ENCODE data around the gene UBLCP1. TPM values are rescaled to one million over a fixed set of nuclear protein-coding genes. Genes with fewer than 3 reads are reported as not detected.
A peak's percentile ranks its signal among the peaks of the same experiment; 100 is the strongest.

Gene UBLCP1
- total and polyA plus RNA-seq, 2 experiments from 2014 or later, result 24.5 to 39.8 TPM

GRCh38 chr5:159217236-159217635 lies 45.9 kb upstream of the UBLCP1 start:
- Histone ChIP-seq H3K79me2 (ENCODE audit: insufficient read depth) (no peaks in the 10 kb centered on the region), H3F3A (ENCODE audit: insufficient read depth) (no peaks in the 10 kb centered on the region), H3K36me3 (ENCODE audit: low read depth) (no peaks in the 10 kb centered on the region), H4K20me1 (ENCODE audit: insufficient read depth) (no peaks in the 10 kb centered on the region), H2AFZ (no peak overlapping the region), H3K4me2 (ENCODE audit: unreplicated experiment) (no peak overlapping the region), H3K4me3 (no peak overlapping the region), H3K9ac (no peak overlapping the region), H3K9me2 (ENCODE audit: insufficient read depth) (no peaks in the 10 kb centered on the region), H3K27ac (no peak overlapping the region), H3K27me3 (replicated peaks; ENCODE audit: insufficient read depth) (no peaks in the 10 kb centered on the region), H3K4me1 (ENCODE audit: insufficient read depth) (0 out of 2 replicates have a peak, but pooled peaks cover 6% of the 10 kb centered on the region), H3K9me3 (ENCODE audit: low read depth) (no peaks in the 10 kb centered on the region)
- in situ Hi-C loops (cut with MboI), result no loop called here
- no peak for TF ChIP-seq EZH2 (IDR thresholded peaks at IDR 0.05; ENCODE audit: insufficient read depth, poor library complexity, severe bottlenecking)
- TF ChIP-seq EZH2phosphoT487 (IDR thresholded peaks at IDR 0.05; ENCODE audit: insufficient read depth, low read depth), result no peak
- no peak for DNase-seq
- WGBS, 2 experiments (ENCODE audit: low coverage in 1 of 2, low lambda C conversion rate in 2 of 2, missing lambda C conversion rate in 2 of 2), result 73 to 81% methylated on average over 2 of the region's 2 CpGs

- no peak for TF ChIP-seq EZH2 (IDR thresholded peaks at IDR 0.05; ENCODE audit: insufficient read depth, poor library complexity, severe bottlenecking)
- no peak for TF ChIP-seq EZH2phosphoT487 (IDR thresholded peaks at IDR 0.05; ENCODE audit: insufficient read depth, low read depth)
- peak overlapping the region; percentile 35; the same call in 1 of the 2 replicates for H2AFZ ChIP-seq
- H3F3A ChIP-seq (ENCODE audit: insufficient read depth), result no peaks in the 10 kb centered on the region
- H4K20me1 ChIP-seq (ENCODE audit: insufficient read depth), result no peaks in the 10 kb centered on the region
- 49 to 56% methylated on average over 2 of the region's 2 CpGs for WGBS, 2 experiments (ENCODE audit: low coverage in 1 of 2, low lambda C conversion rate in 2 of 2, missing lambda C conversion rate in 2 of 2)
- H3K9ac ChIP-seq, result no peak overlapping the region
- no peaks in the 10 kb centered on the region for H3K79me2 ChIP-seq (ENCODE audit: insufficient read depth)
- no peak overlapping the region for H3K4me2 ChIP-seq (ENCODE audit: unreplicated experiment)
- DNase-seq, result peak; percentile 39
- in situ Hi-C loops (cut with MboI), result no loop called here
- H3K4me1 ChIP-seq (ENCODE audit: insufficient read depth), result 0 out of 2 replicates have a peak, but pooled peaks cover 6% of the 10 kb centered on the region
- no peaks in the 10 kb centered on the region for H3K9me3 ChIP-seq (ENCODE audit: low read depth)
- no peaks in the 10 kb centered on the region for H3K36me3 ChIP-seq (ENCODE audit: low read depth)
- no peak overlapping the region for H3K27ac ChIP-seq
- H3K4me3 ChIP-seq, result no peak overlapping the region
- no peaks in the 10 kb centered on the region for H3K9me2 ChIP-seq (ENCODE audit: insufficient read depth)
- H3K27me3 ChIP-seq (replicated peaks; ENCODE audit: insufficient read depth), result no peaks in the 10 kb centered on the region
These were observed 44.5 kb upstream of the UBLCP1 start for GRCh38 chr5:159218595-159219023.

GRCh38 chr5:159220206-159220605 lies 42.9 kb upstream of the UBLCP1 start:
- Histone ChIP-seq H3K4me1 (ENCODE audit: insufficient read depth) (0 out of 2 replicates have a peak, but pooled peaks cover 6% of the 10 kb centered on the region), H3K36me3 (ENCODE audit: low read depth) (no peaks in the 10 kb centered on the region), H3K4me2 (ENCODE audit: unreplicated experiment) (no peak overlapping the region), H3K79me2 (ENCODE audit: insufficient read depth) (no peaks in the 10 kb centered on the region), H3K4me3 (no peak overlapping the region), H3K27ac (no peak overlapping the region), H2AFZ (no peak overlapping the region), H3K9me2 (ENCODE audit: insufficient read depth) (no peaks in the 10 kb centered on the region), H3K9me3 (ENCODE audit: low read depth) (no peaks in the 10 kb centered on the region), H3K27me3 (replicated peaks; ENCODE audit: insufficient read depth) (no peaks in the 10 kb centered on the region), H3K9ac (no peak overlapping the region), H3F3A (ENCODE audit: insufficient read depth) (no peaks in the 10 kb centered on the region), H4K20me1 (ENCODE audit: insufficient read depth) (no peaks in the 10 kb centered on the region)
- TF ChIP-seq EZH2 (IDR thresholded peaks at IDR 0.05; ENCODE audit: insufficient read depth, poor library complexity, severe bottlenecking) (no peak), EZH2phosphoT487 (IDR thresholded peaks at IDR 0.05; ENCODE audit: insufficient read depth, low read depth) (no peak)
- in situ Hi-C loops (cut with MboI), result no loop called here
- peak; percentile 22 for DNase-seq
- WGBS, 2 experiments (ENCODE audit: low coverage in 1 of 2, low lambda C conversion rate in 2 of 2, missing lambda C conversion rate in 2 of 2), result 56 to 58% methylated on average over 5 of the region's 5 CpGs

GRCh38 chr5:159223469-159223868 lies 39.6 kb upstream of the UBLCP1 start:
- TF ChIP-seq EZH2 (IDR thresholded peaks at IDR 0.05; ENCODE audit: insufficient read depth, poor library complexity, severe bottlenecking) (no peak), EZH2phosphoT487 (IDR thresholded peaks at IDR 0.05; ENCODE audit: insufficient read depth, low read depth) (no peak)
- no peak for DNase-seq
- Histone ChIP-seq H3K4me3 (no peak overlapping the region), H3K27ac (no peak overlapping the region), H3K79me2 (ENCODE audit: insufficient read depth) (no peaks in the 10 kb centered on the region), H3K4me1 (ENCODE audit: insufficient read depth) (0 out of 2 replicates have a peak, but pooled peaks cover 3% of the 10 kb centered on the region), H3K9me3 (ENCODE audit: low read depth) (no peaks in the 10 kb centered on the region), H3K9ac (no peak overlapping the region), H3K36me3 (ENCODE audit: low read depth) (no peaks in the 10 kb centered on the region), H2AFZ (no peak overlapping the region), H3K27me3 (replicated peaks; ENCODE audit: insufficient read depth) (no peaks in the 10 kb centered on the region), H3K9me2 (ENCODE audit: insufficient read depth) (no peaks in the 10 kb centered on the region), H3K4me2 (ENCODE audit: unreplicated experiment) (no peak overlapping the region), H4K20me1 (ENCODE audit: insufficient read depth) (no peaks in the 10 kb centered on the region), H3F3A (ENCODE audit: insufficient read depth) (no peaks in the 10 kb centered on the region)
- in situ Hi-C loops (cut with MboI), result no loop called here
- WGBS, 2 experiments (ENCODE audit: low coverage in 1 of 2, low lambda C conversion rate in 2 of 2, missing lambda C conversion rate in 2 of 2), result 72 to 77% methylated on average over 3 of the region's 3 CpGs

- Histone ChIP-seq H3K9me2 (ENCODE audit: insufficient read depth) (no peaks in the 10 kb centered on the region), H3K79me2 (ENCODE audit: insufficient read depth) (no peaks in the 10 kb centered on the region), H3K9ac (no peak overlapping the region), H3K4me3 (no peak overlapping the region), H3K4me1 (ENCODE audit: insufficient read depth) (no peaks in the 10 kb centered on the region), H3F3A (ENCODE audit: insufficient read depth) (no peaks in the 10 kb centered on the region), H4K20me1 (ENCODE audit: insufficient read depth) (no peaks in the 10 kb centered on the region), H3K4me2 (ENCODE audit: unreplicated experiment) (no peak overlapping the region), H2AFZ (no peak overlapping the region), H3K9me3 (ENCODE audit: low read depth) (no peaks in the 10 kb centered on the region), H3K27me3 (replicated peaks; ENCODE audit: insufficient read depth) (no peaks in the 10 kb centered on the region), H3K36me3 (ENCODE audit: low read depth) (no peaks in the 10 kb centered on the region), H3K27ac (no peak overlapping the region)
- DNase-seq, result no peak
- TF ChIP-seq EZH2 (IDR thresholded peaks at IDR 0.05; ENCODE audit: insufficient read depth, poor library complexity, severe bottlenecking), result no peak
- TF ChIP-seq EZH2phosphoT487 (IDR thresholded peaks at IDR 0.05; ENCODE audit: insufficient read depth, low read depth), result no peak
- 42 to 53% methylated on average over 2 of the region's 2 CpGs for WGBS, 2 experiments (ENCODE audit: low coverage in 1 of 2, low lambda C conversion rate in 2 of 2, missing lambda C conversion rate in 2 of 2)
- in situ Hi-C loops (cut with MboI), result no loop called here
These were observed 38.6 kb upstream of the UBLCP1 start for GRCh38 chr5:159224471-159224870.
